HG03175 (cell line): ENCODE results near the gene TEAD1.
"Not testable (repeated sequence)": the region's sequence is repeated elsewhere in the genome, so short reads cannot be mapped to it uniquely, and the experiment has no call there.

ENCODE experiments used
- ATAC-seq: cut with Tn5 transposase; IDR thresholded peaks from one replicate; pipeline ENCODE4 v1.9.1; 2021; ENCODE audit warnings: mild to moderate bottlenecking, moderate library complexity; ENCODE audit not compliant: unreplicated experiment

Gene TEAD1

DNA sequence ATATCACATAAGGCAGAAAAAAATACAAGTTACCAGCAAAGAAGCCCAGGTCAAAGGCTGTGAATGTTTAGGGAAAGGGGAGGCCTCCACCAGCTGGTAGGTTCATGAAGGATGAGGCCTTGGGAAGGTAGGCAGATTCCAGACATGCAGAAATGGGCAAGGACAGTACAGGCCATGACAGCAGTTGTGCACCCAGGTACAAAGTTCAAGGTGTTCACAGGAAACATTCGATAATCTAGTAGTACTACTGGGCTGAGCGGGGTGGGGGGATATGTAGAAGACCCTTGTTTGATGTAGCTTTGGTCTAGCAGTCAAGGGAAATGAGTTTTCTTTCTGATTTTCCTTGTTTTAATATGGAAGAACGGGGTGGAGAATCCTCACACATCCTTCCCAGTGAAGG is 182.1 kb downstream of the TEAD1 start:
- no peak for ATAC-seq

DNA sequence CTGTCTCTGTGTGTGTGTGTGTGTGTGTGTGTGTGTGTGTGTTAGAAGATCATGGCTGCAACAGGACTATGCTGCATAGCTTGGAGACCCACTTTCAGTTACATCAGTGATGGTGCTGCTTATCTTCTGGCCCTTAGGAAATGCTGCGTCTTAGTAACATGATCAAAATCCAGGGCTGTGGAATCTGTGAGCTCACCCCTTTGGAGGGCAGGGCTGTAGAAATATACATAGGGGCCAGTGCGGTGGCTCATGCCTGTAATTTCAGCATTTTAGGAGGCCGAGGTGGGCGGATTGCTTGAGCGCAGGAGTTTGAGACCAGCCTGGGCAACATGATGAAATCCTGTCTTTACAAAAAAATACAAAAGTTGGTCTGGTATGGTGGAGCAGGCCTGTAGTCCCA is 183.4 kb downstream of the TEAD1 start:
- ATAC-seq: no peak

DNA sequence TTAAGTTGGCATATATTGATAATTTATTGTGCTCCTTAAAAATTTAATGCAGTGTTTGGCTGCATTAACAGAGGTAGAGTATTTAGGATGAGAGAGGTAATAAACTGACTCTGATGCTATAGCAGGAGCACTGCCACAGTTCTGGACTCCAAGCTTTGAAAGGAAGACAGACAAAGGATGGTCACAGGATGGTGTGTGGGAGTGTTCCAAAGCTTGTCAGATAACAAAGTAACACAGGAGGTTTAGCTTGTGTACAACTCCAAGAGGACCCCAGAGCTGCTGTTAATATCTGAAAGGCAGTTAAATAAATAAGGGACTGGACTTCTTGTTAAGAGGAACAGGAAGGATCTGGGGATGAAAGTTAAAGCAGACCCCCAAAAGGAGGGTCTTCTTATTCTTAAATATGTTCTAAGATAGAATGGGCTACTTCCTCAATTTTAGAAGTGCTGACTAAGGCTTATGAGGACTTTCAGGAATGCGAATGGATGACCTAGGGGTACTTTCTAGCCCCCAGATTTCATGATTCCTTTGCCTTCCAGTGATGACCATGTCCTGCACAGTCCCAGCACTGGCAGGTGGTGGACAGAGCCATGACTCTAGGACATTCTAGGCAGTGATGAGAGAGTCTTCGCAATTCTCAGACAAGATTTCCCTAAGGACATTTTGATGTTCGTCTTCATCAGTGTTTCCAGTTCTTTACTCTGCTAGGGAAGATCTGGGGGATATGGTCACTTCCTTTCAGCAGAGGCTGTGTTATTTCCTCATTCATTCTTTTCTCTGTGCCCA is 185.8 kb downstream of the TEAD1 start:
- no peak for ATAC-seq

- no peak for ATAC-seq
Observed at GRCh38 chr11:12860827-12861226, 186.6 kb downstream of the TEAD1 start.

- ATAC-seq: no peak
Observed at GRCh38 chr11:12862696-12863469, 188.7 kb downstream of the TEAD1 start.

GRCh38 chr11:12863605-12864121 is 189.4 kb downstream of the TEAD1 start:
- no peak for ATAC-seq

DNA sequence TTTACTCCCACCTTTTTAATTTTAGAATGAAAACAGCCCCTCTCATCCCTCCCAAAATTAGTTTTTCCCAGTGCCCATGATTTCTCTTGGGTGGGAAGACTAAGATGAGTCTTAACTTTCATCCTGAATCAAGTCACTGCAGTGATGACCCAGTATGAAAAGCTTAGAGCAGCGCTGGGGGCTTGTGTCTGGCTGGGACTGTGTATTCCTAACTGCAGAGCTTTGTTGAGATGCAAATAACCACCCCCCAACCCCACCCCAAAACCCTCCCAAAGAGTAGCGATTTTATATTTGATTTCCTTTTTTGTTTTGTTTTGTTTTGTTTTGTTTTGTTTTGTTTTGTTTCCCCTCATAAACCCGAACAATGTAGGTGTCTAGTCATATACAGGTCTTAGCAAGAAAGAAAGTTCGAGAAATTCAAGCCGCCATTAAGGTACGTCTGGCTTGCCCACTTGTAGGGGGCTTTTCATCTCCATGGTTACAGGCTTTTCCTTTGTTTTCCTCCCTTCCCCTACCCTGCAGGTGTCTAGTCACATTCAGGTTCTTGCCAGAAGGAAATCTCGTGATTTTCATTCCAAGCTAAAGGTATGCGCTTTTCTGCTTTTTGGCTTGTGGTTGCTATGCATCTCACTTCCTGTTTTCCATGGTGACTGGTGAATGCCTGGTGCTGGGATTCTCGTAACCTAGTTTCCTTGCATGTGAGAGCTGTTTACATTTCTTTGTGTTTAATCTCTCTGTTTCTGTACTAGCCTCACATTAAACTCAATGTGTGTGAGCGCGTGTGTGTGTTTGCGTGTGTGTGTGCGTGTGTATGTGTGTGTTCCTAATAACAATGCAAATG is 190.3 kb downstream of the TEAD1 start:
- ATAC-seq: no peak

DNA sequence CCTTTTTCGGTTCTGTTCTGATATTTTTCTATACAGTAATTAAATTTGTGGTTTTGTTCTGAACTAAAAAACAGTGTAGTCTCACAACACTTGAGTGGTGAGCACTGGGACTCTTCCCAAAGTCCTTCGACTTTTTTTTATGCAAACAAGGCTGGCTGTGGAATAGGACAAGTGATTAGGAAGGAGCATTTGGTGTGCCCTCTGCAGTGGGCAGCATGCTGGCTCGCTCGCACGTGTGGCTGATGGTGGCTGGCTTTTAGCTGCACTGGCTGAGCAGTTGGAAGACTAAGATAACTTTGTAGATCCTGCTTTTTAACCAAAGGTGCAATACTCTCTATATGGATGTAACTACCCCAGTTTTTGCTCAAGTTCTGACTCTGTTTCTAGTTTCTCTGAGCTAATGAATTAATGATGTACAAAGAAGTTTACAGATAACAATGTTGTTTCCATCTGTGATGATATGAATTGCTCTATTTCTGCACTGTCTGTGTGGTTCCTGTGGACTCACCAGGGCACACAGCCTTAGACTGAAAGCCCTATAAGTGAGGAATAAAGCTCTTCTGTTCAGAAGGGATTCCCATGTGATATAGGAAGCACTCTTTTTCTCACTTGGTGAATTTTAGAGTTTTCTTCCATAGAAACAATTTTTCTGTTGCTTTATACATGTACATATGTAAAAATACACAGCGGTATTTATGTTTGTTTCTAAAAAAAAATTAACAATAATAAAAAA is 191.8 kb downstream of the TEAD1 start:
- no peak for ATAC-seq

GRCh38 chr11:12867531-12867930 is 193.3 kb downstream of the TEAD1 start:
- ATAC-seq: no peak

GRCh38 chr11:12868315-12869073 is 194.3 kb downstream of the TEAD1 start:
- ATAC-seq: no peak

DNA sequence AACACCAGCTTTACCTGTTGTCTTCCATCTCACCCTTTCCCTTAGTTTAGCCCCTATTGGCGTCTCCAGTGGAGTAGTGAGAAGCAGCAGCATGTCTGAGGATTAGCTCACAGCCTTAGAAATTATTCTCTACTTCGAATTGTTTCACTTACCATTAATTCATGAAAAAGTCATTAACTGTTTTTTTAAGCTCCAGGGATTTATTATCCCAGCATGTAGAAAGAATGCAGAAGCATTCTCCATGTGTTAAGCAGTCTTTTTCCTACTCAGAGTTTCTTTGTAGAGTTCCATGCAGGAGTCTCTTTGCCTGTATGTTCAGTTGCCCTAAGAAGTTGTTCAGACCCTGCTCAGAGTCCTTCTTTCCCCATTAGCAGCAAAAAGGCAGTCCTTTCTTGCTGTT is 197.0 kb downstream of the TEAD1 start:
- no peak for ATAC-seq

- ATAC-seq: no peak
Observed at GRCh38 chr11:12871788-12872321, 197.6 kb downstream of the TEAD1 start.

GRCh38 chr11:12876340-12876739 is 202.1 kb downstream of the TEAD1 start:
- ATAC-seq: no peak

DNA sequence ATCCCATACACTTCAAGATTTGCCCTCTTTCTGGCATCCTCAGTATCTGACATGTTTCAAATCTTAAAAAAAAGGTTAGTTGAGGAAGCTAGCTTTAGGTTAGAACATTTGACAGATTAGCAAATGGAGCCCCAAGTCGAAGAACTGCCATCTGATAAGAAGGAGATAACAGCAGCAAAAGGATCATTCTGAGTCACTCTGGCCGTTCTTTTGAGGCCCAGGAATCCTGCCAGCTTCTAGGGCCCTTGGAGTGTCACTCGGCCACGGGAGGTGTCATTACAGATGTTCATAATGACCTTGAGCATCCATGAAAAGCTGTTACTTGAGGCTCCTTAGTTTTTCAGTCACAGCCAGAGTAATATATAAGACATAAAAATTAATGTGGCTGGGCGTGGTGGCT is 202.8 kb downstream of the TEAD1 start:
- no peak for ATAC-seq

DNA sequence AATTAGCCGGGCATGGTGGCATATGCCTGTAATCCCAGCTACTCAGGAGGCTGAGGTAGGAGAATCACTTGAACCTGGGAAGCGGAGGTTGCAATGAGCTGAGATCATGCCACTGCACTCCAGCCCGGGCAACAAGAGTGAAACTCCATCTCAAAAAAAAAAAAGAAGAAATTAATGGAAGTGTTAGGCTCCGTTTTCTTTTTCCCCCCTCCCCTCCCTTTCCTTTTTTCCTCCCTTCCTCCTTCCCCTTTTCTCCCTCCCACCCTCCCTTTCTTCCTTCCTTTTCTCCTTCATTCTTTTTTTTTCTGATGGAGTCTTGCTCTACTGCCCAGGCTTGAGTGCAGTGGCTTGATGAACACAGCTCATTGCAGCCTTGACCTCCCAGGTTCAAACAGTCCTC is 203.3 kb downstream of the TEAD1 start:
- ATAC-seq: not testable (repeated sequence)

GRCh38 chr11:12880327-12880726 is 206.1 kb downstream of the TEAD1 start:
- no peak for ATAC-seq

GRCh38 chr11:12882670-12883069 is 208.4 kb downstream of the TEAD1 start:
- no peak for ATAC-seq

DNA sequence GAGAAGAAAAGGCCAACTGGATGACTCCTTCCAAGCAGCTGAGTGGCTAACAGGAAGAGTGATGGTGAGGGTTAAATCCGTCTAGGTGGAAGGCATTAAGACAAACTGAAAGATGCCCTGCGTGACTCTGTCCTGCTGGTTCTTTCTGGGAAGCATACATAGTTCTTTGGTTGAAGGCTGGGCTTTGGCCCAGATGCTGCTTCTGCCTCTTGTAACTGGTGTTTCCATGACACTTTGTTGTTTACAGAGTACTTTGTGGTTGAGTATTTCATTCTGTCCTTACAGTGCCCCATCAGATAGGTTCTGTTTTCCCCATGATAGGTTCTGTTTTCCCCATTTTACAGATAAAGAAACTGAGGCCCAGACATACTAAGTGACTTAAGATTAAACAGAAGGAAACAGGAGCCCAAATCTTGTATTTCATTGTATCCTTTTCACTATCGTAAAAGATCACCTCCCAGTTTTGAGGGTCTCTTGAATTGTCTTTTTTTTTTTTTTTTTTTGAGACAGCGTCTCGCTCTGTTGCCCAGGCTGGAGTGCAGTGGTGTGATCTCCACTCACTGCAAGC is 210.6 kb downstream of the TEAD1 start:
- no peak for ATAC-seq

DNA sequence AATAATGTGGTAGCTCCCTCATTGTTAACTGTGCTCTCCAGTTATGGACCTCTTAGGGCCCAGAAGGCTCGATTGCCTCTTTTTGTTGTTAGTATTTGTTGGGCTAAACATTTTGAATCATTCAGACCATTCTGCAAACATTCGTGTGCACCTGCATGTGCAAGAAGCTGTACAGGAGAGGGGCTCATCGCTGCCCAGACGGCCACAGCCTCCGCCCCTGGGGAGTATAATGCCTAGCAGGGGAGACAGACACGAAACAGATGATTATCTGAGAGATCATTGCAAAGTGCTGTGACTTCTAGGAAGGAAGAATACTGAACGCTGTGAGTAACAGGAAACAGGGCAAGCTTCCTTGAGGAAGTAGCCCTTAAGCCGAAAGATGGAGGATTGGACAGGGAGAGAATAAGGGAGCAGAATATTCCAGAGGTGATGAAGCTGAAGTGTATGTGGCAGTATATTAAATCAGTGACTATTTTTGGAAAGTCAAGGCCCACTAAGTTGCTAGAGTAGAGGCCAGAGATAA is 211.6 kb downstream of the TEAD1 start:
- ATAC-seq: no peak
